Esophagus muscularis mucosa (tissue), 2 donors: ENCODE data around the gene RNF168.

ENCODE experiments used
- POLR2A ChIP-seq: fragments of 450-650 bp; IDR thresholded peaks from one replicate; pipeline ENCODE4 v1.6.1; 2017; ENCODE audit warnings: antibody characterized with exemption, moderate library complexity, mild to moderate bottlenecking, low read depth
- POLR2AphosphoS5 ChIP-seq, 2 donors: sonication (generic); formaldehyde crosslinking; IDR thresholded peaks; one replicate each; pipeline ENCODE4 v1.6.1; 2017; ENCODE audit warnings: antibody characterized with exemption in 2 of 2

- TF ChIP-seq POLR2AphosphoS5 (IDR thresholded peaks at IDR 0.05) (peak; percentile 39 to 58), POLR2A (no peak)
Observed at GRCh38 chr3:196502775-196503195, 783 bp downstream of the RNF168 start.
